HL-60 (cell line): ENCODE measurements around the gene PRDX3.

Source experiments
- CTCF ChIP-seq: IDR thresholded peaks from one replicate; pipeline ENCODE4 v1.5.1; 2011; ENCODE audit warnings: low read length, control low read depth, inconsistent platforms; ENCODE audit not compliant: insufficient read depth
- GABPA ChIP-seq: IDR thresholded peaks from 2 replicates; pipeline ENCODE4 v1.6.1; 2012; ENCODE audit warnings: low read depth
- POLR2AphosphoS5 ChIP-seq: IDR thresholded peaks from 2 replicates; pipeline ENCODE4 v1.6.1; 2012; ENCODE audit warnings: low read depth
- TF ChIP-seq, protein P1 (sequence below): IDR thresholded peaks from 2 replicates; pipeline ENCODE4 v1.6.1; 2012; ENCODE audit warnings: low read depth; ENCODE audit not compliant: insufficient replicate concordance

- TF ChIP-seq CTCF: no peak
- TF ChIP-seq, protein P1, sequence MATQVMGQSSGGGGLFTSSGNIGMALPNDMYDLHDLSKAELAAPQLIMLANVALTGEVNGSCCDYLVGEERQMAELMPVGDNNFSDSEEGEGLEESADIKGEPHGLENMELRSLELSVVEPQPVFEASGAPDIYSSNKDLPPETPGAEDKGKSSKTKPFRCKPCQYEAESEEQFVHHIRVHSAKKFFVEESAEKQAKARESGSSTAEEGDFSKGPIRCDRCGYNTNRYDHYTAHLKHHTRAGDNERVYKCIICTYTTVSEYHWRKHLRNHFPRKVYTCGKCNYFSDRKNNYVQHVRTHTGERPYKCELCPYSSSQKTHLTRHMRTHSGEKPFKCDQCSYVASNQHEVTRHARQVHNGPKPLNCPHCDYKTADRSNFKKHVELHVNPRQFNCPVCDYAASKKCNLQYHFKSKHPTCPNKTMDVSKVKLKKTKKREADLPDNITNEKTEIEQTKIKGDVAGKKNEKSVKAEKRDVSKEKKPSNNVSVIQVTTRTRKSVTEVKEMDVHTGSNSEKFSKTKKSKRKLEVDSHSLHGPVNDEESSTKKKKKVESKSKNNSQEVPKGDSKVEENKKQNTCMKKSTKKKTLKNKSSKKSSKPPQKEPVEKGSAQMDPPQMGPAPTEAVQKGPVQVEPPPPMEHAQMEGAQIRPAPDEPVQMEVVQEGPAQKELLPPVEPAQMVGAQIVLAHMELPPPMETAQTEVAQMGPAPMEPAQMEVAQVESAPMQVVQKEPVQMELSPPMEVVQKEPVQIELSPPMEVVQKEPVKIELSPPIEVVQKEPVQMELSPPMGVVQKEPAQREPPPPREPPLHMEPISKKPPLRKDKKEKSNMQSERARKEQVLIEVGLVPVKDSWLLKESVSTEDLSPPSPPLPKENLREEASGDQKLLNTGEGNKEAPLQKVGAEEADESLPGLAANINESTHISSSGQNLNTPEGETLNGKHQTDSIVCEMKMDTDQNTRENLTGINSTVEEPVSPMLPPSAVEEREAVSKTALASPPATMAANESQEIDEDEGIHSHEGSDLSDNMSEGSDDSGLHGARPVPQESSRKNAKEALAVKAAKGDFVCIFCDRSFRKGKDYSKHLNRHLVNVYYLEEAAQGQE: no peak
- TF ChIP-seq POLR2AphosphoS5: no peak
- no peak for TF ChIP-seq GABPA
Measured at GRCh38 chr10:119177708-119178371, 772 bp downstream of the PRDX3 start.
